NCI-H187 (cell line): ENCODE measurements around the gene SBNO1.
"Not testable (repeated sequence)": the region's sequence is repeated elsewhere in the genome, so short reads cannot be mapped to it uniquely, and the experiment has no call there.

Source experiments
- DNase-seq, 2 experiments: peaks; one replicate each; lab custom pipeline; 2025; lab: John Stamatoyannopoulos, UW

Gene SBNO1

GRCh38 chr12:123388951-123389559 lies 24.4 kb upstream of the SBNO1 start:
- no peak for DNase-seq

GRCh38 chr12:123388177-123388950 lies 23.7 kb upstream of the SBNO1 start:
- DNase-seq, result peak in 1 of 2 experiments; percentile 59

DNA sequence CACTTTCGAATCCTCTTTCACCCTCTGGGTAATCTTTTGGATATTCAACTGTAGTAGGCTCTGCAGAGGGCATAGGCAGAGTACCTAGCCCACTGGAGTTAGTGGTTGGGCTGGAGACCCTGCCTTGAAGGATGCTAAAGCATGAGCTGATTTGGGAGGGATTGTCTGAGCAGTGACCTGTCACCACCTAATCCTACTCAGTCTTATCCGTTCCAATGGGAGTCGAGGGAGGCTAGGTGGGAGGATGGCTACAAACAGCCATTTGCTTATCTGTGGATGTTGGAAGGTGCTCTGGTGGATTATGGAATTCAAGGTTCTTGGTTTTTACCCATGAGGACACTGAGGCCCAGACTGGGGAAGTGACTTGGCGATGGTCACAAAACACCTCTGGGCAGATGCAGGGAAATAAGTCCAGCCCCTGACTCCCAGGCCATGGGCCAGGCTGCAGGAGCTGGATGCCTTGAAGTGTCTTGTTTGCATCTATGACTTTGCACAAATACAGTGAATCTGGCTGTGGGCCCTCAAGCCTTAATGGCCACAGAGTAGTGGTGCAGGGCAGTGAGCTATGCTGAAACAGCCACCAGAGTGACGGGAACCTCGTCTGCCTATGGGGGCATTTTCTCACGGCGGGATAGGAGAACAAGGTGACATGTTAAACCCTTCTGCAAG lies 23.0 kb upstream of the SBNO1 start:
- no peak for DNase-seq

GRCh38 chr12:123385536-123385935 lies 20.9 kb upstream of the SBNO1 start:
- DNase-seq, result not testable (repeated sequence)

- no peak for DNase-seq
Measured at GRCh38 chr12:123384994-123385376, 20.3 kb upstream of the SBNO1 start.

GRCh38 chr12:123384318-123384993 lies 19.8 kb upstream of the SBNO1 start:
- no peak for DNase-seq

- no peak for DNase-seq
Measured at GRCh38 chr12:123382684-123383083, 18.0 kb upstream of the SBNO1 start.

GRCh38 chr12:123379391-123379790 lies 14.7 kb upstream of the SBNO1 start:
- no peak for DNase-seq

- DNase-seq, result not testable (repeated sequence)
Measured at GRCh38 chr12:123372415-123372814, 7.8 kb upstream of the SBNO1 start.

GRCh38 chr12:123371667-123372368 lies 7.2 kb upstream of the SBNO1 start:
- peak in 1 of 2 experiments; percentile 25 for DNase-seq

DNA sequence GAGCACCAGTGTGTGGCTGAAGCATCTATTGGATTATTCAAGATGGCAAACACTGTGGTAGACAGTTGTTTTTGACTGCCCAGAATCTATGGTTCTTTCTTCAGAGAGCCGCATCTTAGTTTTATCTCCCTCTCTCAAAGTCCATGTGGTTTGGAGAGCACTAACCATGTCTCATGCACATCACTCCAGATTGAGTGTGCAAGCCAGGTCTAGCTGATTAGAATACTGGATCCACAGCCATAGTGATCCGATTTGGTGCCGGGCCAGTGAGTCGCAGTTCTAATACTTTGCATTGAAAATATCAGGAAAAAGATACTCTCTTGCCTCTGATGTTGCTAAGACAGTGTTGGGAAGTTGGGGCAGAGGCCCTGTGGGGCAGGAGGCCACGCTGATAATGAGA lies 4.6 kb upstream of the SBNO1 start:
- no peak for DNase-seq

GRCh38 chr12:123368431-123368830 lies 3.8 kb upstream of the SBNO1 start:
- DNase-seq, result not testable (repeated sequence)

- no peak for DNase-seq
Measured at GRCh38 chr12:123367511-123367910, 2.9 kb upstream of the SBNO1 start.

DNA sequence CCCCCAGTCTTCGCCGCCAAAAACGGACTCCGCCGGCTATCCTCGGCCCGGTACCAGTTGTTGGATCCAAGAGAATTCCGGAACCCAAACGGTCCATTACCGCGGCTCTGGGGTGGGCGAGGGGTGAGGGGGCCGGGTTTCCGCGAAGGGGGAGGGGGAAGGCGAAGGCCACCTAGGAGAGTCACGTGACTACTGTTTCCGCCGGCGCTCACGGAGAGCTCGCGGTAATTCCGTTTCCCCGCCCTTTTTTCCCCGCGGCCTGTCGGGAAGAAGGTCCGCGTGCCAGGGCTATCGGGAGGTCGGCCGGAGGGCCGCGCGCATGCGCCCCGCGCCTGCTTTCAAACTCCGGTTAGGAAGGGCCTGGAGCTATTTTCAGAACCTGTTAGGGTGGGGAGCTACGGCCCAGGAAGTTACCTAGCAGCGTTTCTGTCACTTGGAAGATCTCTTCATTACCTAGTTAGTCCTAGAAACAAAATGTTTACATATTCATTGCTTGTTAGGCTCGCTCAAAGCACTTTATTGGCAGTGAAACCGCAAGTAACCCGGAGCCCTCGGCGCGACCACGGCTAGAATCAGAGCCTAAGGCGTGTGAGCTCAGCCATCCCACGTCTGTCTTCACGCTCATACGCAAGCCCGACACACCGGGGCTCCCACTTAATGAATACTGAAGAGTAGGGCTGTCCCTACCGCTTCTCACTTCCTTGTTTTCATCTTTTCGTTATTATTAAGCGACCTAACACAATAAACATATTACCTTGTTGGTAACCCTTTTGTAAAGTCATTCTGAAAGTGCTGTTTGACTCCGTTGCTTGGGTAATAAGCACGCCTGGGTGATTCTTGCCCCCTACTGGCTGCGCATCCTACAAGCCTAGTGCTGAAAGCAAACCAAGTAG lies 624 bp upstream of the SBNO1 start:
- peak; percentile 95 to 99 for DNase-seq

DNA sequence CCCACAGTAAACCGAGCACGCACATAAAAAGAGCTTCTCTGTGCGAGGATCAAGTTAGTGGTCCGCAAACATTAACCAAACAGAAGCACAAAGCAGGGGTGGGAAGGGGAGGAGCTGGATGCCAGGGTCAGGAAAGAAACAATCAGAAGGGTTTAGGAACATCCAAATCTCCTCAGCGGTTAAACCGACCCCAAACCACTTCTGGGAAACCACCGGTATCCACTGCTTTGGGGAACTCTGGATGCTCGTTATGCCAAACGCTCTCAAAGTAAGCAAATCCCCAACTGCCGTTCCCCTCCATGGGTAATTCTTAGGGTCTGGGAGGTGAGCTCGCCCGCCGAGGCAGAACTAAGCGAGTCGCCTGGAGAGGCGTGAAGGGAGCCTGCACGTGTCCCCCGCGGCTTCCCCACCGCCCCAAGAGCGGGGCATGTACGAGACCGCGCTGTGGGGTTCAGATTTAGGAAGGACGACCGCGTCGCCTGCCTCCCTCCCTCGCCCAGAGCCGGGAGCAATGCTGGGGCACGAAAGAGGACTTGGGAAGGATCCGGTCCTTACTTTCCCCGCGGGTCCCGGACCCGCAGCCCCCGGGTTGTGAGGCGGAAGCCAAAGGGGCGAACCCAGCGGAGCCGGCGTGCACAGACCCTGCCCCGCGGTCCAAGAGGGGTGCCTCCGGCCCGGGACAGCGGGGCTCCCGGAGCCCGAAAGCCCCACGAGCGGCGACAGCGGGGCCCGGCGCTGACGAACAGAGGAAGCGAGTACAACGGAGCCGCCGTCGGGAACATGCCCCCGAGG lies 711 bp downstream of the SBNO1 start:
- DNase-seq, result no peak

DNA sequence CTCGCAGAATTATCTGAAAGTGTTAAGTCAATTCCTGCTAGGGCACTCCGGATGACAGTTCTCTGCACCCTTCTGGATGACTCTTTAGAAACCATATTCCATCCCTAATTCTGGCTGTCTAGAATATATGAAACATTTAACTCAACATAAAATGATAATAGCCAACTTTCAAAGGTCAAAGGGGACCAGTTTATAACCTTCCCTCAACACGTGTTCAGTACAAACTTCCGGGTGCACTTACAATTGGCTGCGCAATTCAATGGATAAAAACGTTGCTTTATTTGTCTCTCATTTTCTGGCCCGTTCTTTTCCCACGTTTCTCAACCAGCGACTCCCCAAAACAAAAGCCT lies 1.3 kb downstream of the SBNO1 start:
- DNase-seq, result no peak

DNA sequence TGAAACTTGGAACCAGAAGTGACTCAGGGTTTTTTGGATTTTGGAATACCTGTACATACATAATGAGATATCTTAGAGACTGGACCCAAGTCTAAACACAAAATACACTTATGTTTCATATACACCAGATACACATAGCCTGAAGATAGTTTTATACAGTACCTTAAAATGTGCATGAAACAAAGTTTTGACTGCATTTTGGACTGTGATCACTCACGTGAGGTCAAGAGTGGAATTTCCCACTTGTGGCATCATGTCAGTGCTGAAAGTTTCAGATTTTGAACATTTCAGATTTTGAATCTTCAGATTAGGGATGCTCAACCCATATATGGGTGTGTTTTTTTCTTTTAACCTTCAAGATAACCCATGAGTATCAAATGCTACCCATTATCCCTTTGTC lies 6.6 kb downstream of the SBNO1 start:
- DNase-seq, result no peak

GRCh38 chr12:123356159-123356670 lies 8.4 kb downstream of the SBNO1 start:
- no peak for DNase-seq

GRCh38 chr12:123354600-123354999 lies 10.0 kb downstream of the SBNO1 start:
- DNase-seq, result no peak

DNA sequence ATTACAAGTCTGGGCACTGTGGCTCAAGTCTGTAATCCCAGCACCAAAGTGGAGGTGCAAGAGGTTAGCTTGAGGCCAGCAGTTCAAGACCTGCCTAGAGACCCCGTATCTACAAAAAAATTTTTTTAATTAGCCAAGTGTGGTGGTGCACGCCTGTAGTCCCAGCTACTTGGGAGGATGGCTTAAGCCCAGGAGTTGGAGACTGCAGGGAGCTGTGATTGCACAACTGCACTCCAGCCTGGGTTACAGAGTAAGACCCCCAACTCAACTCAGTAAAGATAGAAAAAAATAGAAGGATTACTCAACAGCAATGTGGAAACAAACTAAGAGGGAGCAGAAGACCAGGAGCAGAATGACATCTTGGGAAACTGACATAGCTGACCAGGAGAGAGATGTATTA lies 13.3 kb downstream of the SBNO1 start:
- no peak for DNase-seq
